BJ (cell line): ENCODE measurements around the gene BMP10. TPM values are rescaled to one million over a fixed set of nuclear protein-coding genes. Genes with fewer than 3 reads are reported as not detected.
"Not testable (repeated sequence)": the region's sequence is repeated elsewhere in the genome, so short reads cannot be mapped to it uniquely, and the experiment has no call there.

Source experiments
- CTCF ChIA-PET: fragments of 350-600 bp; formaldehyde crosslinking; extraction: SDS; loops from one replicate; lab custom pipeline; 2021; ENCODE audit warnings: antibody characterized with exemption, inconsistent platforms; lab: Yijun Ruan, JAX
- POLR2A ChIA-PET: fragments of 300-600 bp; sonication (Branson Sonifier 250); formaldehyde crosslinking; extraction: SDS; loops from one replicate; lab custom pipeline; 2021; ENCODE audit warnings: antibody characterized with exemption; lab: Charles Lee
- DNase-seq: peaks from one replicate; pipeline ENCODE4 v3.0.0-alpha.2; 2011; ENCODE audit warnings: low read depth
- H3K27me3 ChIP-seq: 2 replicates; pipeline ENCODE4 v1.6.0; 2011; ENCODE audit warnings: low read length; ENCODE audit not compliant: control insufficient read depth, insufficient read depth
- H3K36me3 ChIP-seq: 2 replicates; pipeline ENCODE4 v1.5.1; 2011; ENCODE audit warnings: low read length; ENCODE audit not compliant: control insufficient read depth, insufficient read depth
- H3K4me3 ChIP-seq: 2 replicates; pipeline ENCODE4 v1.5.1; 2011; ENCODE audit warnings: low read depth, mild to moderate bottlenecking, control low read depth, low read length
- polyA plus RNA-seq: library from polyadenylated mRNA; depleted of rRNA; stranded (reverse); fragments of >200 nt; gene quantifications from 2 replicates; pipeline ENCODE4 v1.2.3, GENCODE V29; 2011
- TF ChIP-seq, protein P1 (sequence below): IDR thresholded peaks from 2 replicates; pipeline ENCODE4 v1.5.1; 2011; ENCODE audit warnings: low read depth, mild to moderate bottlenecking, control low read depth, inconsistent platforms, low read length, moderate library complexity; ENCODE audit not compliant: insufficient read depth

The BMP10 gene
- polyA plus RNA-seq, 1 experiment = not detected

GRCh38 chr2:68900496-68901198 lies 29.4 kb upstream of the BMP10 start:
- ChIA-PET POLR2A (interaction anchor here (0.6 kb wide), 1 partner anchor 1785 kb away, joined by 3 read pairs; no protein-coding TSS in a partner anchor), CTCF (interaction anchor here (0.9 to 1.9 kb wide), 3 partner anchors 11 to 149 kb away, joined by 3 to 6 read pairs (median 4); no protein-coding TSS in a partner anchor)
- H3K36me3 ChIP-seq = no peaks in the 10 kb centered on the region
- DNase-seq = no peak
- H3K27me3 ChIP-seq = peaks cover 7% of the 10 kb centered on the region
- no peak overlapping the region for H3K4me3 ChIP-seq
- TF ChIP-seq, protein P1, sequence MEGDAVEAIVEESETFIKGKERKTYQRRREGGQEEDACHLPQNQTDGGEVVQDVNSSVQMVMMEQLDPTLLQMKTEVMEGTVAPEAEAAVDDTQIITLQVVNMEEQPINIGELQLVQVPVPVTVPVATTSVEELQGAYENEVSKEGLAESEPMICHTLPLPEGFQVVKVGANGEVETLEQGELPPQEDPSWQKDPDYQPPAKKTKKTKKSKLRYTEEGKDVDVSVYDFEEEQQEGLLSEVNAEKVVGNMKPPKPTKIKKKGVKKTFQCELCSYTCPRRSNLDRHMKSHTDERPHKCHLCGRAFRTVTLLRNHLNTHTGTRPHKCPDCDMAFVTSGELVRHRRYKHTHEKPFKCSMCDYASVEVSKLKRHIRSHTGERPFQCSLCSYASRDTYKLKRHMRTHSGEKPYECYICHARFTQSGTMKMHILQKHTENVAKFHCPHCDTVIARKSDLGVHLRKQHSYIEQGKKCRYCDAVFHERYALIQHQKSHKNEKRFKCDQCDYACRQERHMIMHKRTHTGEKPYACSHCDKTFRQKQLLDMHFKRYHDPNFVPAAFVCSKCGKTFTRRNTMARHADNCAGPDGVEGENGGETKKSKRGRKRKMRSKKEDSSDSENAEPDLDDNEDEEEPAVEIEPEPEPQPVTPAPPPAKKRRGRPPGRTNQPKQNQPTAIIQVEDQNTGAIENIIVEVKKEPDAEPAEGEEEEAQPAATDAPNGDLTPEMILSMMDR = no peak

DNA sequence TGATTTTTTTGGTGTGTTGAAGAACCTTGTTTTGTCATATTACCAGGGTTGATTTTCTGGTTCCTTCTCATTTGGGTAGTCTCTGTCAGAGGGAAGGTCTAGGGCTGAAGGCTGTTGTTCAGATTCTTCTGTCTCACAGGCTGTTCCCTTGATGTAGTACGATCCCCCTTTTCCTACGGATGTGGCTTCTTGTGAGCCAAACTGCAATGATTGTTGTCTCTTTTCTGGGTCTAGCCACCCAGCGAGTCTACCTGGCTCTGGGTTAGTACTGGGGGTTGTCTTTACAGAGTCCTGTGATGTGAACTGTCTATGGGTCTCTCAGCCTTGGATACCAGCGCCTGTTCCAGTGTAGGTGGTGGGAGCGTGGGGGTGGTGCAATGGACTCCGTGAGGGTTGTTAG lies 24.8 kb upstream of the BMP10 start:
- POLR2A ChIA-PET, DNase-seq: not testable (repeated sequence)
- CTCF ChIA-PET = interaction anchor here (0.7 to 1.7 kb wide), 3 partner anchors 13 to 432 kb away, joined by 3 to 4 read pairs (median 4); no protein-coding TSS in a partner anchor

GRCh38 chr2:68889500-68889899 lies 18.3 kb upstream of the BMP10 start:
- Histone ChIP-seq H3K4me3 (no peak overlapping the region), H3K36me3 (no peaks in the 10 kb centered on the region), H3K27me3 (peaks cover 5% of the 10 kb centered on the region)
- no peak for DNase-seq
- TF ChIP-seq, protein P1 = no peak
- ChIA-PET POLR2A (no interaction called here), CTCF (interaction anchor here (1.0 kb wide), 1 partner anchor 15 kb away, joined by 3 read pairs; no protein-coding TSS in a partner anchor)

More for the DNA sequence above, 24.8 kb upstream of the BMP10 start:
- H3K27me3 ChIP-seq, H3K4me3 ChIP-seq, H3K36me3 ChIP-seq: not testable (repeated sequence)

- Histone ChIP-seq H3K27me3 (peaks cover 5% of the 10 kb centered on the region), H3K36me3 (no peaks in the 10 kb centered on the region), H3K4me3 (no peak overlapping the region)
- POLR2A ChIA-PET = no interaction called here
- no peak for DNase-seq
- TF ChIP-seq, protein P1 = no peak
- CTCF ChIA-PET = interaction anchor here (0.9 to 1.0 kb wide), 2 partner anchors 15 to 137 kb away, joined by 3 to 4 read pairs; no protein-coding TSS in a partner anchor
Measured at GRCh38 chr2:68889021-68889420, 17.8 kb upstream of the BMP10 start.

DNA sequence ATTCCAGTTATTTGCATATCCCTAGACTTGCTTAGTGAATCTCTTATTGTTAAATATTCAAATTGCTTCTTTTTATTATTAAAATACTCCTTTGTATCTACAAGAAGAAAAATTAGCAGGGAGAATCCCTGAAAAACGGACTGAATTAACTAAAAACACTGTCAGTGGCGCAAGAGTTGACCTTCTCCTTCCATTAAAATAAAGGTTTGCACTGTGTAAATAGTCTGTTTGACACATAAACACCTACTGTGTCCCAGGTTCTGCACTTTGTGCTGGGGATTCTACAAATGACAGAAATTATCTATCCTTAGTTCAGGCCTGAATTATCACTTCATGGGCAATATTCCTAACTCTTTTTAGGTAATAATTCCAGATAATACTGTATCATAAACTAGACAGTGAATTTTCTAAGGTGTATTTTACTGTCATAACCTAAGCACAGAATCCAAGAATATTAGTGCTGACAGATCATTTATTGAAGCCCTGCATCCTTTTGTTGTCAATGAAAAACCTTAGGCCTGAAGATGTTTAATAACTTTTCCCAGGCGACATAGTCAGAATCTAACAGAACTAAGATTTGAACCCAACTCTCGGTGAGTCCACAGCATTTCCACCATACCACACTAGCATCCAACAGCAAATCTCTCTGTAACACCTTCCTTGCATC lies 17.0 kb upstream of the BMP10 start:
- ChIA-PET CTCF (interaction anchor here (0.9 kb wide), 1 partner anchor 137 kb away, joined by 4 read pairs; no protein-coding TSS in a partner anchor), POLR2A (no interaction called here)
- DNase-seq = no peak
- Histone ChIP-seq H3K4me3 (no peak overlapping the region), H3K36me3 (no peaks in the 10 kb centered on the region), H3K27me3 (peaks cover 5% of the 10 kb centered on the region)
- TF ChIP-seq, protein P1 = no peak
